GM23338 (cell line): ENCODE measurements around the gene ERBB4.

Experiments
- CTCF ChIP-seq, 2 experiments: fragments of 200-600 bp in 1 of 2; sonication (generic) in 1 of 2; conservative IDR thresholded peaks; 2 replicates each; pipeline versions ENCODE4 v1.5.1 to v1.6.1; 2016 to 2017; ENCODE audit warnings: antibody characterized with exemption in 2 of 2, low read depth in 2 of 2, mild to moderate bottlenecking in 2 of 2, moderate library complexity in 1 of 2
- POLR2AphosphoS5 ChIP-seq: IDR thresholded peaks from 2 replicates; pipeline ENCODE4 v1.6.1; 2016; ENCODE audit warnings: antibody characterized with exemption, low read depth
- ZNF331 ChIP-seq: fragments of 250-450 bp; sonication (Bioruptor Pico); IDR thresholded peaks from 2 replicates; pipeline ENCODE4 v1.5.0; 2020; ENCODE audit warnings: low read depth, mild to moderate bottlenecking, moderate library complexity

- no peak for TF ChIP-seq ZNF331 (CRISPR knock-in tag)
- TF ChIP-seq CTCF (conservative IDR thresholded peaks at IDR 0.05; ENCODE audit: low read depth in 2 of 2) = no peak
- no peak for TF ChIP-seq POLR2AphosphoS5
Measured at GRCh38 chr2:211671977-211672376, 866.6 kb downstream of the ERBB4 start.
